GM23338 (cell line): ENCODE measurements around the gene DNAL4. TPM values are rescaled to one million over a fixed set of nuclear protein-coding genes. Genes with fewer than 3 reads are reported as not detected.

Experiments used
- ATAC-seq: fragments of 200-7000 bp; cut with Tn5 transposase; 3 replicates; pipeline ENCODE4 v1.9.1; 2020
- DNase-seq: peaks from one replicate; pipeline ENCODE4 v3.0.0-alpha.2; 2015; ENCODE audit warnings: low spot score
- H2AFZ ChIP-seq: fragments of 200-600 bp; sonication (generic); 2 replicates; pipeline ENCODE4 v1.8.0; 2016; ENCODE audit warnings: antibody characterized with exemption, mild to moderate bottlenecking, moderate library complexity
- H3F3A ChIP-seq: fragments of 200-600 bp; sonication (generic); replicated peaks from 2 replicates; pipeline ENCODE4 v1.8.0; 2017; ENCODE audit warnings: antibody characterized with exemption, mixed run types, low read depth
- H3K27ac ChIP-seq: fragments of 200-600 bp; sonication (generic); 2 replicates; pipeline ENCODE4 v1.6.1; 2016; ENCODE audit warnings: low read depth
- H3K27me3 ChIP-seq: fragments of 200-600 bp; sonication (generic); 2 replicates; pipeline ENCODE4 v1.8.0; 2016; ENCODE audit warnings: mild to moderate bottlenecking, mixed run types, moderate library complexity; ENCODE audit not compliant: insufficient read depth
- H3K36me3 ChIP-seq: fragments of 200-600 bp; sonication (generic); 2 replicates; pipeline ENCODE4 v1.8.0; 2016; ENCODE audit warnings: mild to moderate bottlenecking; ENCODE audit not compliant: insufficient read depth
- H3K4me1 ChIP-seq: fragments of 200-600 bp; sonication (generic); 2 replicates; pipeline ENCODE4 v1.8.0; 2016; ENCODE audit warnings: mild to moderate bottlenecking, moderate library complexity; ENCODE audit not compliant: insufficient read depth
- H3K4me2 ChIP-seq: fragments of 200-600 bp; sonication (generic); 2 replicates; pipeline ENCODE4 v1.7.1; 2017; ENCODE audit warnings: mixed run types
- H3K4me3 ChIP-seq: fragments of 200-600 bp; sonication (generic); 2 replicates; pipeline ENCODE4 v1.6.1; 2016; ENCODE audit warnings: mixed run types
- H3K79me2 ChIP-seq: fragments of 200-600 bp; sonication (generic); replicated peaks from 2 replicates; pipeline ENCODE4 v1.8.0; 2017; ENCODE audit warnings: mild to moderate bottlenecking; ENCODE audit not compliant: insufficient read depth
- H3K9me2 ChIP-seq: fragments of 200-600 bp; sonication (generic); 2 replicates; pipeline ENCODE4 v1.8.0; 2017; ENCODE audit not compliant: insufficient read depth
- H4K20me1 ChIP-seq: fragments of 200-600 bp; sonication (generic); replicated peaks from 2 replicates; pipeline ENCODE4 v1.8.0; 2017; ENCODE audit warnings: mild to moderate bottlenecking; ENCODE audit not compliant: insufficient read depth
- H3K27ac Mint-ChIP-seq: 2 replicates; pipeline ENCODE4 v1.8.0; 2020; ENCODE audit warnings: inconsistent platforms, mild to moderate bottlenecking, moderate library complexity, mixed read lengths
- H3K27me3 Mint-ChIP-seq: 3 replicates; pipeline ENCODE4 v1.8.0; 2022; ENCODE audit warnings: low read depth, mild to moderate bottlenecking, moderate library complexity, mixed read lengths, inconsistent platforms; ENCODE audit not compliant: insufficient read depth, poor library complexity
- H3K36me3 Mint-ChIP-seq: 3 replicates; pipeline ENCODE4 v1.8.0; 2021; ENCODE audit warnings: low read depth, mild to moderate bottlenecking, inconsistent platforms, moderate library complexity, mixed read lengths
- H3K4me1 Mint-ChIP-seq: 3 replicates; pipeline ENCODE4 v1.8.0; 2020; ENCODE audit warnings: mild to moderate bottlenecking, inconsistent platforms, mixed read lengths
- H3K4me3 Mint-ChIP-seq: 3 replicates; pipeline ENCODE4 v1.8.0; 2021; ENCODE audit warnings: moderate library complexity, mild to moderate bottlenecking, inconsistent platforms, mixed read lengths
- H3K9me3 Mint-ChIP-seq: 3 replicates; pipeline ENCODE4 v1.8.0; 2020; ENCODE audit warnings: moderate library complexity, mild to moderate bottlenecking, inconsistent platforms, mixed read lengths
- EZH2phosphoT487 ChIP-seq: fragments of 200-600 bp; sonication (generic); IDR thresholded peaks from one replicate; pipeline ENCODE4 v1.8.1; 2018; ENCODE audit warnings: antibody characterized with exemption; ENCODE audit not compliant: unreplicated experiment
- JUNB ChIP-seq: IDR thresholded peaks from one replicate; pipeline ENCODE4 v1.6.1; 2016; ENCODE audit warnings: antibody characterized with exemption; ENCODE audit not compliant: unreplicated experiment
- POLR2AphosphoS5 ChIP-seq: IDR thresholded peaks from 2 replicates; pipeline ENCODE4 v1.6.1; 2016; ENCODE audit warnings: antibody characterized with exemption, low read depth
- STAT1 ChIP-seq: IDR thresholded peaks from one replicate; pipeline ENCODE4 v1.6.1; 2016; ENCODE audit warnings: antibody characterized with exemption; ENCODE audit not compliant: unreplicated experiment
- polyA plus RNA-seq: library from polyadenylated mRNA; unstranded; fragments of >200 nt; fragmentation: Nextera tagmentation; extraction: Ambion mirVana; gene quantifications from 2 replicates; pipeline ENCODE4 v1.2.1, GENCODE V29; 2016
- total RNA-seq: library from RNA; depleted of rRNA; stranded (reverse); fragments of >200 nt; shearing (Covaris generic); gene quantifications from 2 replicates; pipeline ENCODE4 v1.2.3, GENCODE V29; 2014
- TF ChIP-seq, protein P1 (sequence below): fragments of 250-450 bp; sonication (Bioruptor Pico); IDR thresholded peaks from 2 replicates; pipeline ENCODE4 v1.5.0; 2020; ENCODE audit warnings: mild to moderate bottlenecking, moderate library complexity

Gene DNAL4
- total and polyA plus RNA-seq, 2 experiments from 2014 or later, result 9.3 to 10.0 TPM

GRCh38 chr22:38732251-38732815 is 61.6 kb downstream of the DNAL4 start (continued):
- TF ChIP-seq, protein P1, sequence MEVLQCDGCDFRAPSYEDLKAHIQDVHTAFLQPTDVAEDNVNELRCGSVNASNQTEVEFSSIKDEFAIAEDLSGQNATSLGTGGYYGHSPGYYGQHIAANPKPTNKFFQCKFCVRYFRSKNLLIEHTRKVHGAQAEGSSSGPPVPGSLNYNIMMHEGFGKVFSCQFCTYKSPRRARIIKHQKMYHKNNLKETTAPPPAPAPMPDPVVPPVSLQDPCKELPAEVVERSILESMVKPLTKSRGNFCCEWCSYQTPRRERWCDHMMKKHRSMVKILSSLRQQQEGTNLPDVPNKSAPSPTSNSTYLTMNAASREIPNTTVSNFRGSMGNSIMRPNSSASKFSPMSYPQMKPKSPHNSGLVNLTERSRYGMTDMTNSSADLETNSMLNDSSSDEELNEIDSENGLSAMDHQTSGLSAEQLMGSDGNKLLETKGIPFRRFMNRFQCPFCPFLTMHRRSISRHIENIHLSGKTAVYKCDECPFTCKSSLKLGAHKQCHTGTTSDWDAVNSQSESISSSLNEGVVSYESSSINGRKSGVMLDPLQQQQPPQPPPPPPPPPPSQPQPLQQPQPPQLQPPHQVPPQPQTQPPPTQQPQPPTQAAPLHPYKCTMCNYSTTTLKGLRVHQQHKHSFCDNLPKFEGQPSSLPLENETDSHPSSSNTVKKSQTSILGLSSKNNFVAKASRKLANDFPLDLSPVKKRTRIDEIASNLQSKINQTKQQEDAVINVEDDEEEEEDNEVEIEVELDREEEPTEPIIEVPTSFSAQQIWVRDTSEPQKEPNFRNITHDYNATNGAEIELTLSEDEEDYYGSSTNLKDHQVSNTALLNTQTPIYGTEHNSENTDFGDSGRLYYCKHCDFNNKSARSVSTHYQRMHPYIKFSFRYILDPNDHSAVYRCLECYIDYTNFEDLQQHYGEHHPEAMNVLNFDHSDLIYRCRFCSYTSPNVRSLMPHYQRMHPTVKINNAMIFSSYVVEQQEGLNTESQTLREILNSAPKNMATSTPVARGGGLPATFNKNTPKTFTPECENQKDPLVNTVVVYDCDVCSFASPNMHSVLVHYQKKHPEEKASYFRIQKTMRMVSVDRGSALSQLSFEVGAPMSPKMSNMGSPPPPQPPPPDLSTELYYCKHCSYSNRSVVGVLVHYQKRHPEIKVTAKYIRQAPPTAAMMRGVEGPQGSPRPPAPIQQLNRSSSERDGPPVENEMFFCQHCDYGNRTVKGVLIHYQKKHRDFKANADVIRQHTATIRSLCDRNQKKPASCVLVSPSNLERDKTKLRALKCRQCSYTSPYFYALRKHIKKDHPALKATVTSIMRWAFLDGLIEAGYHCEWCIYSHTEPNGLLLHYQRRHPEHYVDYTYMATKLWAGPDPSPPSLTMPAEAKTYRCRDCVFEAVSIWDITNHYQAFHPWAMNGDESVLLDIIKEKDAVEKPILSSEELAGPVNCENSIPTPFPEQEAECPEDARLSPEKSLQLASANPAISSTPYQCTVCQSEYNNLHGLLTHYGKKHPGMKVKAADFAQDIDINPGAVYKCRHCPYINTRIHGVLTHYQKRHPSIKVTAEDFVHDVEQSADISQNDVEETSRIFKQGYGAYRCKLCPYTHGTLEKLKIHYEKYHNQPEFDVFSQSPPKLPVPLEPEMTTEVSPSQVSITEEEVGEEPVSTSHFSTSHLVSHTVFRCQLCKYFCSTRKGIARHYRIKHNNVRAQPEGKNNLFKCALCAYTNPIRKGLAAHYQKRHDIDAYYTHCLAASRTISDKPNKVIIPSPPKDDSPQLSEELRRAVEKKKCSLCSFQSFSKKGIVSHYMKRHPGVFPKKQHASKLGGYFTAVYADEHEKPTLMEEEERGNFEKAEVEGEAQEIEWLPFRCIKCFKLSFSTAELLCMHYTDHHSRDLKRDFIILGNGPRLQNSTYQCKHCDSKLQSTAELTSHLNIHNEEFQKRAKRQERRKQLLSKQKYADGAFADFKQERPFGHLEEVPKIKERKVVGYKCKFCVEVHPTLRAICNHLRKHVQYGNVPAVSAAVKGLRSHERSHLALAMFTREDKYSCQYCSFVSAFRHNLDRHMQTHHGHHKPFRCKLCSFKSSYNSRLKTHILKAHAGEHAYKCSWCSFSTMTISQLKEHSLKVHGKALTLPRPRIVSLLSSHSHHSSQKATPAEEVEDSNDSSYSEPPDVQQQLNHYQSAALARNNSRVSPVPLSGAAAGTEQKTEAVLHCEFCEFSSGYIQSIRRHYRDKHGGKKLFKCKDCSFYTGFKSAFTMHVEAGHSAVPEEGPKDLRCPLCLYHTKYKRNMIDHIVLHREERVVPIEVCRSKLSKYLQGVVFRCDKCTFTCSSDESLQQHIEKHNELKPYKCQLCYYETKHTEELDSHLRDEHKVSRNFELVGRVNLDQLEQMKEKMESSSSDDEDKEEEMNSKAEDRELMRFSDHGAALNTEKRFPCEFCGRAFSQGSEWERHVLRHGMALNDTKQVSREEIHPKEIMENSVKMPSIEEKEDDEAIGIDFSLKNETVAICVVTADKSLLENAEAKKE, result no peak

DNA sequence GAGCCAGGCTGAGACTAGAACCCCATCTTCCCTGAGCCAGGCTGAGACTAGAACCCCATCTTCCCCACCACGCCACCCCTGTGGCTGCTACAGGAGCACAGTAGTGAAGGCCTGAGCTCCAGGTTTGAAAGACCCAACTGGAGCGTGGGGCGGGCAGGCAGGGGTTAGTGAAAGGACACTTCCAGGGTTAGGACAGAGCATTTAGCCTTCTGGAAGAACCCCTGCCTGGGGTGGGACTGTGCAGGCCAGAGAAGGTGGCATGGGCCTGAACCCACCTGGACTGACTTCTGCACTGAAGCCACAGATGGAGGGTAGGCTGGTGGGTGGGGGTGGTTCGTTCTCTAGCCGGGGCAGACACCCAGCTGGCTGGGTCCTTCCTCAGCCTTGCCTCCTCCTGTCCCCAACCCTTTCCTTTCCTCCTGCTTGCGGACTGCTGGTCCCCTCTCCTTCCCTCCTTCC is 62.2 kb downstream of the DNAL4 start:
- Histone ChIP-seq H3K36me3 (peaks cover 14% of the 10 kb centered on the region; the same call in 1 of the 2 replicates), H3F3A (0 out of 2 replicates have a peak, but pooled peaks cover 4% of the 10 kb centered on the region), H3K27me3 (no peaks in the 10 kb centered on the region), H3K4me2 (no peak overlapping the region), H3K27ac (no peak overlapping the region), H3K4me1 (no peaks in the 10 kb centered on the region), H2AFZ (no peak overlapping the region), H3K4me3 (no peak overlapping the region), H4K20me1 (peaks cover 11% of the 10 kb centered on the region), H3K79me2 (no peaks in the 10 kb centered on the region), H3K9me2 (no peaks in the 10 kb centered on the region)
- Mint-ChIP-seq H3K27me3 (peaks cover 19% of the 10 kb centered on the region), H3K4me3 (no peak overlapping the region), H3K36me3 (peaks cover 63% of the 10 kb centered on the region), H3K4me1 (peaks cover 6% of the 10 kb centered on the region; the same call in 2 of the 3 replicates), H3K27ac (no peak overlapping the region), H3K9me3 (no peaks in the 10 kb centered on the region)
- DNase-seq (no peak), ATAC-seq (no peak)
- TF ChIP-seq POLR2AphosphoS5, result no peak
- TF ChIP-seq EZH2phosphoT487, result no peak
- TF ChIP-seq STAT1, result no peak
- TF ChIP-seq, protein P1, result no peak
- TF ChIP-seq JUNB, result no peak
